Measurements from ENCODE around the gene TSPO. TPM values are rescaled to one million over a fixed set of nuclear protein-coding genes. Genes with fewer than 3 reads are reported as not detected.

Gene TSPO
- total and polyA plus RNA-seq, 9 of the 15 experiments (the other 6 are each of a cell fraction or from before 2014, with no cell fraction given), result 4.9 to 126 (median 25.3) TPM

GRCh38 chr22:43104056-43104625, 47.2 kb upstream of the TSPO start (continued):
- TF ChIP-seq USF1 (CRISPR knock-in tag; IDR thresholded peaks at IDR 0.05), result peak; percentile 92
- 0 out of 2 replicates have a peak, but pooled peaks have one; percentile 67 for TF ChIP-seq ESRRA (IDR thresholded peaks at IDR 0.05; ENCODE audit: borderline replicate concordance, low read depth)
- peak; percentile 94 for TF ChIP-seq MAFK (IDR thresholded peaks at IDR 0.05; ENCODE audit: low read length)
- TF ChIP-seq SMARCE1 (IDR thresholded peaks at IDR 0.05), result peak; percentile 54; the same call in 1 of the 2 replicates
- peak; percentile 53; the same call in 1 of the 2 replicates for TF ChIP-seq GABPB1 (CRISPR knock-in tag; IDR thresholded peaks at IDR 0.05)
- TF ChIP-seq L3MBTL2 (IDR thresholded peaks at IDR 0.05), result 0 out of 2 replicates have a peak, but pooled peaks have one; percentile 56
- TF ChIP-seq ZNF384 (IDR thresholded peaks at IDR 0.05; ENCODE audit: low read depth, low read length), result peak; percentile 37; the same call in 1 of the 2 replicates
- TF ChIP-seq FOSL1 (tag; conservative IDR thresholded peaks at IDR 0.05), result peak; percentile 97
- peak; percentile 62 for TF ChIP-seq MAX (CRISPR knock-in tag; IDR thresholded peaks at IDR 0.05)
- TF ChIP-seq ZBTB11 (CRISPR knock-in tag; IDR thresholded peaks at IDR 0.05), result peak in 1 of 3 experiments; percentile 81; a peak in 2 of 6 replicates
- TF ChIP-seq PKNOX1 (IDR thresholded peaks at IDR 0.05), result peak; percentile 76
- peak; percentile 98 for TF ChIP-seq BHLHE40 (IDR thresholded peaks at IDR 0.05; ENCODE audit: low read length)
- TF ChIP-seq EP400 (IDR thresholded peaks at IDR 0.05), result 0 out of 2 replicates have a peak, but pooled peaks have one; percentile 31
- TF ChIP-seq C11orf30 (IDR thresholded peaks at IDR 0.05; ENCODE audit: low read depth), result peak; percentile 94
- TF ChIP-seq ZNF644 (tag; IDR thresholded peaks at IDR 0.05; ENCODE audit: low read depth), result 0 out of 2 replicates have a peak, but pooled peaks have one; percentile 42
- TF ChIP-seq ZEB2 (IDR thresholded peaks at IDR 0.05), result 0 out of 2 replicates have a peak, but pooled peaks have one; percentile 29
